Fibroblast of pulmonary artery (primary cell): ENCODE results near the gene PI4K2A.
A peak's percentile ranks its signal among the peaks of the same experiment; 100 is the strongest.

Source experiments
- DNase-seq: peaks from one replicate; pipeline ENCODE4 v3.0.0-alpha.2; 2010; ENCODE audit warnings: low read depth
- H3K4me3 ChIP-seq: replicated peaks from 2 replicates; pipeline ENCODE4 v1.5.1; 2011; ENCODE audit warnings: low read depth, mild to moderate bottlenecking, control low read depth, low read length, moderate library complexity
- CTCF ChIP-seq: IDR thresholded peaks from 2 replicates; pipeline ENCODE4 v1.5.1; 2011; ENCODE audit warnings: mild to moderate bottlenecking, control low read depth, low read length, inconsistent platforms; ENCODE audit errors: missing control alignments

The PI4K2A gene

GRCh38 chr10:97724341-97724941 lies 84.0 kb downstream of the PI4K2A start:
- DNase-seq = peak; percentile 64
- TF ChIP-seq CTCF = no peak
- H3K4me3 ChIP-seq = no peak overlapping the region
